T-cell (primary cell): ENCODE data around the gene RSPRY1. TPM values are rescaled to one million over a fixed set of nuclear protein-coding genes. Genes with fewer than 3 reads are reported as not detected.

ENCODE experiments used
- ATAC-seq, 4 experiments: fragments of 200-7000 bp in 3 of 4; fragments of 150-1000 bp in 1 of 4; cut with Tn5 transposase; replicated peaks in 1 of 4; 1 replicate in 3 of 4; 2 replicates in 1 of 4; pipeline ENCODE4 v1.10.0; 2021; ENCODE audit warnings: moderate library complexity in 3 of 4, mild to moderate bottlenecking in 2 of 4, moderate number of reproducible peaks in 1 of 4
- CTCF ChIA-PET, 2 donors: fragments of 300-600 bp; sonication (Branson Sonifier 250); formaldehyde crosslinking; loops; one replicate each; lab custom pipeline; 2022; ENCODE audit warnings: antibody characterized with exemption in 2 of 2; lab: Charles Lee
- POLR2A ChIA-PET, 2 donors: fragments of 300-600 bp; sonication (Branson Sonifier 250); formaldehyde crosslinking; loops; one replicate each; lab custom pipeline; 2022; ENCODE audit warnings: antibody characterized with exemption in 2 of 2; lab: Charles Lee
- DNase-seq, 35 experiments: peaks; one replicate each; pipeline versions ENCODE4 v3.0.0 to v3.0.0-alpha.2; 2013 to 2023
- H3K27ac ChIP-seq: one replicate; pipeline ENCODE4 v1.5.1; 2013; ENCODE audit warnings: low read length
- H3K27me3 ChIP-seq, 2 experiments: replicated peaks in 1 of 2; 1 replicate in 1 of 2; 2 replicates in 1 of 2; pipeline versions ENCODE4 v1.6.1 to v1.7.0; 2013; ENCODE audit warnings: low read length in 1 of 2, mixed read lengths in 1 of 2; ENCODE audit not compliant: control insufficient read depth in 2 of 2, insufficient read depth in 2 of 2; ENCODE audit errors: extremely low read depth in 1 of 2
- H3K36me3 ChIP-seq, 2 donors: 1 replicate in 1 of 2; 2 replicates in 1 of 2; pipeline versions ENCODE4 v1.6.1 to v1.7.0; 2013; ENCODE audit warnings: low read length in 1 of 2; ENCODE audit not compliant: control insufficient read depth in 2 of 2, insufficient read depth in 1 of 2; ENCODE audit errors: extremely low read depth in 1 of 2
- H3K4me1 ChIP-seq, 2 experiments: 1 replicate in 1 of 2; 2 replicates in 1 of 2; pipeline versions ENCODE4 v1.6.1 to v1.7.0; 2013; ENCODE audit warnings: low read length in 2 of 2, mixed read lengths in 1 of 2; ENCODE audit not compliant: insufficient read depth in 2 of 2, control insufficient read depth in 1 of 2; ENCODE audit errors: extremely low read depth in 1 of 2
- H3K4me3 ChIP-seq, 2 donors: 1 replicate in 1 of 2; 2 replicates in 1 of 2; pipeline versions ENCODE4 v1.5.1 to v1.7.0; 2013; ENCODE audit warnings: mild to moderate bottlenecking in 2 of 2, low read length in 1 of 2, moderate library complexity in 1 of 2; ENCODE audit not compliant: control insufficient read depth in 1 of 2; ENCODE audit errors: extremely low read depth in 1 of 2
- H3K9me3 ChIP-seq: 2 replicates; pipeline ENCODE4 v1.7.0; 2013
- H3K27ac Mint-ChIP-seq, 2 donors: one replicate each; pipeline ENCODE4 v1.8.0; 2020 to 2021; ENCODE audit warnings: mild to moderate bottlenecking in 2 of 2, mixed read lengths in 2 of 2
- H3K27me3 Mint-ChIP-seq, 2 donors: one replicate each; pipeline ENCODE4 v1.8.0; 2021 to 2022; ENCODE audit warnings: mixed read lengths in 2 of 2
- H3K36me3 Mint-ChIP-seq: one replicate; pipeline ENCODE4 v1.8.0; 2021; ENCODE audit warnings: mixed read lengths
- H3K4me1 Mint-ChIP-seq, 3 donors: one replicate each; pipeline ENCODE4 v1.8.0; 2020 to 2022; ENCODE audit warnings: mixed read lengths in 3 of 3, mild to moderate bottlenecking in 1 of 3
- H3K4me3 Mint-ChIP-seq, 3 donors: one replicate each; pipeline ENCODE4 v1.8.0; 2020 to 2022; ENCODE audit warnings: mild to moderate bottlenecking in 3 of 3, mixed read lengths in 3 of 3, moderate library complexity in 3 of 3
- H3K9me3 Mint-ChIP-seq, 3 donors: one replicate each; pipeline ENCODE4 v1.8.0; 2020 to 2022; ENCODE audit warnings: mixed read lengths in 3 of 3
- WGBS: methylation state at CpG from one replicate; pipeline ENCODE4 v1.1.5; 2013; ENCODE audit warnings: missing lambda C conversion rate; ENCODE audit not compliant: insufficient coverage; 5-methylcytosine and 5-hydroxymethylcytosine counted together
- total RNA-seq, 35 experiments: library from RNA in 6 of 35; stranded (reverse) in 6 of 35; fragments of 120-200 nt in 1 of 35; gene quantifications; one replicate each; pipeline versions ENCODE4 v1.2.1 to v1.2.4 and lab custom pipeline; 2013 to 2026

The RSPRY1 gene
- total RNA-seq, 5 donors from 2014 or later (not counting 1 experiment from before 2014, with no cell fraction given) = 25.0 to 32.0 (median 28.2) TPM

DNA sequence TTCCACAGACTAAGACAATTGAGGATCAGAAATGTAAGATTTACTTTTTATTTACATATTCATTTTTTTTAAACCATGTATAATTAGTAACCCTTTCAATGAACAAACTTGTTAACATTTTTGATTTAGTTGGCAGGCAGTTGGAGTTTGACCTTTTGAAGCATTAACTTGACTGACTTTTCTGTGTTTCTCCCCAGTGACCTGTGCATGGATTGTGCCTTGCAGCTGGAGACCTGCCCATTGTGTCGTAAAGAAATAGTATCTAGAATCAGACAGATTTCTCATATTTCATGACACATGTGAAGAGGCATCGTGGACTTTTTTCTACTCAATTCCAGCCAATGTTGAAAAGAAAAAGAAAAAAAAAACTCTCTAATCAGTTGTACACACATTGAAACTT, 52.6 kb downstream of the RSPRY1 start:
- Mint-ChIP-seq H3K4me1 (peaks cover 0 to 12% (median 6%) of the 10 kb centered on the region in 3 donors), H3K9me3 (no peaks in the 10 kb centered on the region), H3K36me3 (peaks cover 39% of the 10 kb centered on the region), H3K27me3 (no peaks in the 10 kb centered on the region), H3K4me3 (no peak overlapping the region), H3K27ac (peak overlapping the region in 1 of 2 donors; percentile 43)
- H3K27ac ChIP-seq = no peak overlapping the region
- H3K36me3 ChIP-seq = peaks cover 10 to 30% of the 10 kb centered on the region in 2 donors
- no peaks in the 10 kb centered on the region for H3K9me3 ChIP-seq
- H3K4me3 ChIP-seq = no peak overlapping the region
- CTCF ChIA-PET = no interaction called here
- no peaks in the 10 kb centered on the region for H3K27me3 ChIP-seq
- DNase-seq (no peak), ATAC-seq (no peak)
- WGBS = no CpG with 5 or more reads among the region's 2 CpGs
- H3K4me1 ChIP-seq = peaks cover 0 to under 1% of the 10 kb centered on the region in 2 experiments
- POLR2A ChIA-PET = no interaction called here

DNA sequence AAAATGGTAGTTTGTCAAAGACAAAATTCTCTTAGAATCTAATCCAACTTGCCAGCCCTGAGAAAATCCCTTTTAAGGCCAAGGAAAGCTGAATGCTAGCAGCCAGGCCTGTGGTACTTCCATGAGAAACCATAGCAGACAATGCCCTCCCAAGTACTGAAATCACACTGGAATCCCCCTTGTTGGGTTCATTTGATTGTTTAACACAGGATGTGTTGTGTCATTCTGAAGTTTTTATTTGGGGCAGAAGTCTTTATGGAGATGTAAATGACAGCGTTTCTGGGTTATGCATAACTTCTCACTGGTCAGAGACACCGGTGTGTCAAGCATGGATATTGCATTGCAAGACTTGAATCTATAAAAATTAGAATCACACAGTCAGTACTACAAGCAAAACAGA, 53.0 kb downstream of the RSPRY1 start:
- POLR2A ChIA-PET = no interaction called here
- ATAC-seq (no peak), DNase-seq (no peak)
- CTCF ChIA-PET = no interaction called here
- H3K27ac ChIP-seq = no peak overlapping the region
- H3K4me1 Mint-ChIP-seq = peaks cover 2 to 15% (median 7%) of the 10 kb centered on the region in 3 donors
- H3K27me3 ChIP-seq = no peaks in the 10 kb centered on the region
- no peaks in the 10 kb centered on the region for H3K27me3 Mint-ChIP-seq
- H3K9me3 Mint-ChIP-seq = no peaks in the 10 kb centered on the region
- H3K27ac Mint-ChIP-seq = peak overlapping the region in 1 of 2 donors; percentile 43
- no peaks in the 10 kb centered on the region for H3K9me3 ChIP-seq
- H3K4me1 ChIP-seq = peaks cover 0 to 5% of the 10 kb centered on the region in 2 experiments
- H3K4me3 Mint-ChIP-seq = no peak overlapping the region
- H3K36me3 ChIP-seq = peaks cover 6 to 26% of the 10 kb centered on the region in 2 donors
- no peak overlapping the region for H3K4me3 ChIP-seq
- peaks cover 34% of the 10 kb centered on the region for H3K36me3 Mint-ChIP-seq
- no CpG with 5 or more reads among the region's 2 CpGs for WGBS

DNA sequence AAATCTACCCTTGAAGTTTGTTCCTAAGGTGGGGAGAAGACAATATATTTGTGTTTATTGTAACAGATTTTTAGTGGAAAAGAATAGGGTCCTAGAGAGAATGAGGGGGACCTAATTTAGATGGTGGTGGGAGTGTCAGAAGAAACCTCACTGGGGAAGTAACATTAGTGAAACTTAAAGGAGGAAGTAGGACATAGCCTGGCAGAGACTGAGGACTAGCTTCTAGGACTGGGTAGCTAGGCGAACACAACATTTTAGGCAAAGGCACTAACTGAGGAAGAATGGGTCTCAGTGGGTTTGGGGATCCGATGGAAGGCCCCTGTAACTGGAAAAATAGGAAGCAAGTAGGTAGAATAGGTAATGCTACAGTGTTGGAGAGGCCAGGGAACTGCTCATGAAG, 54.7 kb downstream of the RSPRY1 start:
- Histone ChIP-seq H3K4me3 (no peak overlapping the region), H3K4me1 (peaks cover 2 to 17% of the 10 kb centered on the region in 2 experiments), H3K27ac (no peak overlapping the region), H3K27me3 (no peaks in the 10 kb centered on the region), H3K9me3 (no peaks in the 10 kb centered on the region), H3K36me3 (peaks cover 0 to 11% of the 10 kb centered on the region in 2 donors)
- Mint-ChIP-seq H3K27me3 (no peaks in the 10 kb centered on the region), H3K9me3 (no peaks in the 10 kb centered on the region), H3K27ac (peak overlapping the region in 1 of 2 donors; percentile 29), H3K36me3 (peaks cover 20% of the 10 kb centered on the region), H3K4me3 (no peak overlapping the region), H3K4me1 (peaks cover 13 to 22% (median 19%) of the 10 kb centered on the region in 3 donors)
- WGBS = 96% methylated on average over 2 of the region's 2 CpGs
- ChIA-PET CTCF (interaction anchor here (0.5 kb wide), 2 partner anchors 14 to 43 kb away, joined by 3 to 4 read pairs; no protein-coding TSS in a partner anchor), POLR2A (interaction anchor here in 1 of 2 donors (0.6 kb wide), 1 partner anchor 496 kb away, joined by 3 read pairs; no protein-coding TSS in a partner anchor)
- ATAC-seq (no peak), DNase-seq (no peak)

DNA sequence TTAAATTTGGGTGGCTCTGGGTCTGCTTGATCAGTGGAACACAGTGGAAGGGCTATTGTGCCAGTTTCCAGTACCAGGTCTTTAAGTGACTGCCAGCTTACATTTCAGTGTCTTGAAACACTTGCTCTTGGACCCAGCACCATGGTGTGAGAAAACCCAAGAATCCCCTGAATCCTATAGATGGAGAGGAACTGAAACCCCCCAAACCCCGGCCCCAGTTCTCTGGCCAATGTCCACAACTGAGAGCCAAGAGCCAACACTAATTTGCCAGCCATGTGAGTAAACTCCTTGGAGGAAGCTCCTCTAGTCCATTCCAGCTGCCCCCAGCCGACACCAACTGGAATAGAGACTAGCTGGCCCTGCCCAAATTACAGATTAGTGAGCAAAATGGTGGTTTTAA, 56.5 kb downstream of the RSPRY1 start:
- H3K27me3 Mint-ChIP-seq = no peaks in the 10 kb centered on the region
- H3K4me1 ChIP-seq = peaks cover 2 to 17% of the 10 kb centered on the region in 2 experiments
- no peak overlapping the region for H3K4me3 ChIP-seq
- no peak overlapping the region for H3K27ac Mint-ChIP-seq
- H3K27me3 ChIP-seq = no peaks in the 10 kb centered on the region
- ChIA-PET POLR2A (no interaction called here), CTCF (no interaction called here)
- H3K4me1 Mint-ChIP-seq = peaks cover 18 to 28% (median 23%) of the 10 kb centered on the region in 3 donors
- ATAC-seq (no peak), DNase-seq (no peak)
- H3K27ac ChIP-seq = no peak overlapping the region
- H3K36me3 Mint-ChIP-seq = peaks cover 17% of the 10 kb centered on the region
- WGBS = 100% methylated on average over 2 of the region's 2 CpGs
- no peaks in the 10 kb centered on the region for H3K9me3 ChIP-seq
- peak overlapping the region in 1 of 3 donors; percentile 19 for H3K4me3 Mint-ChIP-seq
- H3K9me3 Mint-ChIP-seq = no peaks in the 10 kb centered on the region
- H3K36me3 ChIP-seq = peaks cover 0 to 20% of the 10 kb centered on the region in 2 donors

DNA sequence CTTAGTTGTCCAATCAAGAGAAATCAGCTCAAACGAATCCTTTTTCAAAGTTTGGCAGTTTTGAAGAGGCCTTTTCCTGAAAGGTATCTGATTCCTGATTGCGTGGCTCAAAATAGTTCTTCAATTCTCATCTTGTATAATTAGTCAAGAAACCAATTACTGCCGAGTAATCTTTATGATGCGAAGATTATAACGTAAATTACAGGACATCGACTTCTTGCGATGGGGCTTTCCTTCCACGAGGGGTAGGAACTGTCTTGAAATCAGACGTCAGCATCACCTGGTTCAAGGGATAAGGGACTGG, 58.3 kb downstream of the RSPRY1 start:
- Mint-ChIP-seq H3K27ac (peak overlapping the region; percentile 94 to 97), H3K4me3 (peak overlapping the region; percentile 81 to 93 (median 89)), H3K27me3 (no peaks in the 10 kb centered on the region), H3K4me1 (peaks cover 18 to 28% (median 23%) of the 10 kb centered on the region in 3 donors), H3K9me3 (no peaks in the 10 kb centered on the region), H3K36me3 (peaks cover 15% of the 10 kb centered on the region)
- Histone ChIP-seq H3K4me1 (peaks cover 2 to 17% of the 10 kb centered on the region in 2 experiments), H3K4me3 (peak overlapping the region; percentile 49 to 68), H3K9me3 (no peaks in the 10 kb centered on the region), H3K36me3 (peaks cover 2 to 28% of the 10 kb centered on the region in 2 donors), H3K27me3 (no peaks in the 10 kb centered on the region), H3K27ac (peak overlapping the region; percentile 82)
- DNase-seq = no peak
- WGBS = 2% methylated on average over 6 of the region's 9 CpGs
- POLR2A ChIA-PET = interaction anchor here in 1 of 2 donors (0.6 kb wide), 1 partner anchor 365 kb away, joined by 4 read pairs; no protein-coding TSS in a partner anchor
- CTCF ChIA-PET = interaction anchor here in 1 of 2 donors (0.6 kb wide), 1 partner anchor 98 kb away, joined by 3 read pairs; no protein-coding TSS in a partner anchor
- ATAC-seq = no peak

DNA sequence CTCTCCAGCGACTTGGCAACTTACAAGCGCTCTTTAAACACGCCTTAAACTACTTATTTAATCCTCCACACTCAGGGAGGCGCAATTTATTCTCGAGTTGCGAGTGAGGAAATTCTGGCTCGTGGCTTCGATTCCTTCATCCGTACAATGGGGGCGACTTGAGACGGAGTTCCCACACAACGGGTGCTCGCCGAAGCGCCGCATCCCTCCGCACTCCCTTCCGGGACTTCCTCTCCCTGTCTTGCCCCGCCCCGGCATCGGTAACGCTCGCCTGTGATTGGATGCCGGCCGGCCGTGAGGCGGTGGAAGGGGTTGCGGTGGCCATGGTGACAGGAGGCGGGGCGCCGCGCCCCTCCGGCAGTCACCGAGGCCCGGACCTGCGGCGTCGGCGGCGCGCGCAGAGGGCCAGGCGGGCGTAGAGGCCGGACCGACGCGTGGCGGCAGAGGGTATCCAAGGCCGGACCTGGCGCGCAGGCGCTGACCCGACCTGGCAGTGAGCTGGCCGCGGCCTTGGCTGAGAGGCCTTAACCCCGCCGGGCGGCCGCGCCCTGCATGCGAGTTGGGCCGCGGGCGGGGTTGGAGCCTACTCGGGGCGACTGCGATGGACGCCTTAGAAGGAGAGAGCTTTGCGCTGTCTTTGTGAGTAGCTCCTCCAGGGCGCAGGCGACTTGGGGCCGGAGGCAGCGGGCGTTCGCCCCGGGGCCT, 58.8 kb downstream of the RSPRY1 start, which contains the start of gene ARL2BP:
ARL2BP (plus strand) TSS at position 493 of the 705 bp plus-strand sequence; CDS start at position 602, 109 bp downstream.
- Mint-ChIP-seq H3K27ac (peak within 1 kb of the TSS; percentile 94 to 97), H3K27me3 (no peaks in the 10 kb centered on the region), H3K4me3 (peak within 1 kb of the TSS; percentile 81 to 93 (median 89)), H3K9me3 (no peaks in the 10 kb centered on the region), H3K36me3 (peaks cover 20% of the 10 kb centered on the region), H3K4me1 (peaks cover 18 to 28% (median 23%) of the 10 kb centered on the region in 3 donors)
- ChIA-PET CTCF (no interaction called here), POLR2A (interaction anchor here (0.5 to 0.6 kb wide), 4 partner anchors 15 to 365 kb away, joined by 3 to 8 read pairs (median 4); partner anchors contain the start of gene COQ9 (in 1 of the 2))
- peak within 1 kb of the TSS; percentile 82 for H3K27ac ChIP-seq
- ATAC-seq (peak; percentile 95 to 99 (median 96)), DNase-seq (peak; percentile 93 to 98 (median 96))
- no peaks in the 10 kb centered on the region for H3K9me3 ChIP-seq
- peaks cover 4 to 33% of the 10 kb centered on the region in 2 donors for H3K36me3 ChIP-seq
- H3K4me3 ChIP-seq = peak within 1 kb of the TSS; percentile 66 to 68
- under 1% methylated on average over 59 of the region's 77 CpGs for WGBS
- H3K27me3 ChIP-seq = no peaks in the 10 kb centered on the region
- peaks cover 2 to 17% of the 10 kb centered on the region in 2 experiments for H3K4me1 ChIP-seq
